LHCN-M2 (cell line): ENCODE data around the gene MRPL34. TPM values are rescaled to one million over a fixed set of nuclear protein-coding genes. Genes with fewer than 3 reads are reported as not detected.

ENCODE experiments used
- DNase-seq: peaks from one replicate; pipeline ENCODE4 v3.0.0-alpha.2; 2012; ENCODE audit warnings: low read depth
- total RNA-seq: library from RNA; depleted of rRNA; stranded (reverse); fragments of >200 nt; gene quantifications from 2 replicates; pipeline ENCODE4 v1.2.3, GENCODE V29; 2014

Gene MRPL34
- total RNA-seq, 1 experiment from 2014 or later: 48.2 TPM

DNA sequence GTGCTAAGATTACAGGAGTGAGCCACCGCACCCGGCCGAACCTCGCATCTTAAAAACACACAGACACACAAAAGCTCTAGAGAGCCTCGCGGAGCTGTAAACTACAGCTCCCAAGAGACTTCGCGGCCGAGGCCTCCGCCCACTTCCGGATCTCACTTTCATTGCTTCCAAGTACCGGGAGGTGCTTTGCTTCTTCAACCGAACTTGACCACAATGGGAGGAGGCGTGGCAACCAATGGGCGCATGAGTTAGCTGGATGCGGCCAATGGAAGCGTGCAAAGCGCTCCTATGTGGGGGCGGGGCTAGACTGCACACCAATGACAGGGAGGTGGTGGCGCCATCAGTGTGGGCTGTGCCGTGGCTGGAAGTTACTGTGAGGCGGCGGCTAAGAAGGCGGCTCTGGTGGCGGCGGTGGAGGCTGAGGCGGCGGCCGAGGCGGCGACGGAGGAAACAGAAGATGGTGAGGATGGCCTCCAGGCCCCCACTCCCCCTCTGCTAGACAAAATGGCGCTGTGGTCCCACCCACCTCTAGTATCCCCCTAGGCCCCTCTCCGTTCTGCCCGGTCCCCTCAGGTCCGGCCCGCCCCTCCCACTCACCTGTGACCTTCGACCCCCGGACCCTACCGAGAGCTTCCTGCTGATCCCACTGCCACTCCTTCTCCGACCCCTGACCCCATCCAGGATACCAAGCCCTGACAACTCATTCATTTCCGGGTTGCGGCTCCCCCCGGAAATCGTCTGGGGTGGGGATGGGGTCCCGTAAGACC, 3.7 kb downstream of the MRPL34 start, which contains the start of gene DDA1:
TSS of gene DDA1 (plus strand) at position 366 of the 767 bp plus-strand sequence. CDS start at position 458, 92 bp downstream.
- DNase-seq: peak; percentile 100

DNA sequence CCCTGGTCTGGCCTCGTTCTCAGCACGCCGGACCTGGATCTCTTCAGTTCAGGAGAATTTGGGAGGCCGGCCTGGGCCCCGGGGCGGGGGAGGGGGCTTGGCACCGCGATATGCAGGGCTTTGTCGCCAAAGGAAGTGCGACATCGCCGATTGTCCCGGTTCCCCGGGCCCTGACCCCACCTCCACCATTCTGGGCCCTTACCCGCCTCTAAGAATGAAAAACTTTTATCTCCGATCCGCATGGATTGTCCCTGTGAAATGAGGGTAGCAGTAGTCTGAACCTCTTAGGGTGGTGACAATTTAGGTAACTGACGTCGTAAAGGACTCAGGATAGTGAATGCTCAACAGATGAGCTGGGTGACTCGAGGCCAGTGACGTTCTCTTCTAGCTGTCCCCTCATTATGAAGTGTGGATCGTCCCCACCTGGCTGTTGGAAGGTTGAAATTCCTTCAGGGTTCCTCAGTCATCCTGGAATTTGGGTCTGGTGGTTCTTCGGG, 4.3 kb downstream of the MRPL34 start:
- no peak for DNase-seq

DNA sequence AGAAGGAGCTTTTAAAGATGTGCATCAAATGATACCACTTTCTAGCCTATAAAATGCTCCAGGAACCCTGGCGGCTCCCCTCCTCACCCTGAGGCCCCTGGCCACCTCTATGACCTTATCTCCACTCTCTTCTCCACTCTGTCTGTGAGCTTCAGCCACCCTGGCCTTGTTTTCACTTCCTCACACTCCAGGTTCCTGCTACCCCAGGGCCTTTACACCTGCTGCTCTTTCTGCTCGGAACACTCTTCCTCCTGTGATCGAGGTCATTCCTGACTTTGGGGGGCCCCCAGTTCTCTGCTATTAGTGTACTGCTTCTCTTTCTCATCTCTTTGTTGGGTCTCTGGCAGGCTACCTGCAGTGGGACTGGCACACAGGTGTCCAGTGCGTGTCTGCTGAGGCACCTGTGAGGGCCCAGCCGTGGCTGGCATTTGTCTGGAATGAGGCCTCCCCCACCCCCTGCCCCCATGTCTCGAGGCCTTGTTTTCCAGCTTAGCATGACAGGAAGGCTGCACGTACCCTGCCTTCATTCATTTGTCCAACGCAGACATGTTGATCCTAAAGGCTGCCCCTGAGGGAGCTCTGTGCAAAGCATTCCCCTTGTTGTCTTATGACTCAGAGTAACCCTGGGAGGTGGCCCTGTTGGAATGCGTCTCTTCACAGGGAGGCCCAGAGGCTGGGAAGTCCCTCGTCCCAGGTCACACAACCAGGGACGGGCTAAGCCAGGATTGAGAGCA, 6.0 kb downstream of the MRPL34 start:
- DNase-seq: peak; percentile 40

DNA sequence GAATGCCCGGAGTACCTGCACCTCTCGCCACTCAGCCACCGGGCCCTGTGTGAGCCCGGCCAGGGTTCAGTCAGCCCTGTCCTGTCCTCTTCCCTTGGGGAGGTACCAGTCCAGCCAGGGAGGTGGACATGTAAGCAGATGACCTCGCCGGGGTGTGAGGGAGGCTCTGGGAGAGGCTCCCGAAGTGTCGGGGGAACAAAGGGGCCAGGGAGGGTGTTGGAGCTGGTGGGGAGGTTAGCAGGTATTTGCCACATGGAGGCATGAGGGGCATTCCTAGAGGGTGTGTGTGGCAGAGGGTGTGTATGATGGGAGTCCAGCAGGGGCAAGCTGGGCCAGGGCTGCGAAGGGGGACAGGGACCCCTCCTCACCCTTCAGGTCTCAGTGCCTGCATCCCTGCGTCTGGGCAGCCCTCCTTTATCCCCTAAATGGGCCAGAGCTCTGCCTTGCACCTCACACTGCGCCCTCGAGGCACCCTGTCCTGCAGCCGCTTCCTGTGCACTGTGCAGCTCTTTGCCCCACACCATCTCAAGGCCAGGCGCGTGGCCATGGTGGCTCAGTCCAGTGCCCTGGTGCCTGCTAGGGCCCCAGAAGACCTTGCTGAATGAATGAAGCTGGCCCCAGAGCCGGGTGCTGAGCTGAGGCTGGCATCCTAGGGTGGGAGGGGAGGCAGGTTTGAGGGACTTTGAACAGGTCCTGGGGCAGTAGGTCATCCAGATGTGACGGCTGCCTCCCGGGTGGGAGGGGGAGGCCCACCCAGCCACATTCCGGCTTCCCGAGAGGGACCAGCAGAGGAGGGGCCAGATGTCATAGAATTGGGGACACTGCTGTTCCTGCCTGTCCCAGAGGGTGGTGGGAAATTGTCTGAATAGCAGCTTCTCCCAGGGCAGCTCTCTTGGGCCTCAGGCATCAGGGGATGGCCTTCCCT, 6.8 kb downstream of the MRPL34 start:
- no peak for DNase-seq

DNA sequence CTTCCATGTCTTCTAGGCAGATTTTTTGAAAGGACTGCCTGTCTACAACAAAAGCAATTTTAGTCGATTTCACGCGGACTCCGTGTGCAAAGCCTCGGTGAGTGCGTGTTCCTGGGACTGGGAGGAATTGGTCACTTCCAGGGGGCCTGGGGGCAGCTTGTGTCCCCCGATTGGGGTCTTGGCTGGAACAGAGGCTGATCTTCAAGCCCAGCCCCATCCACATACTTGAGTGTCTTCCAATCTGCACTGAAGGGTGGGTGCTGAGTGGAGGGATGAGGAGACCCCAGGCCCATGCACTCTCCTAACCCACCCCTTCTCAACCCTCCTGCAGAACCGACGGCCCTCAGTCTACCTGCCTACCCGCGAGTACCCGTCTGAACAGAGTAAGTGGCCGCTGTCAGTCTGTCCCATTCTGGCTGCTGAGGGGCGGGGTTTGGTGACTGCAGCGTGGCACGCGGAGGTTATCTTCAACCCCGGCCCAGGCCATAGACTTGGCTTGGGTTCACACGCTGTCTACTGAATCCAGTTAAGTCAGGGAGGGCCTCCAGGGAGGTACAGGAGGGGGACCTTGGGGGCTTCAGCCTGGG, 8.4 kb downstream of the MRPL34 start:
- DNase-seq: no peak

DNA sequence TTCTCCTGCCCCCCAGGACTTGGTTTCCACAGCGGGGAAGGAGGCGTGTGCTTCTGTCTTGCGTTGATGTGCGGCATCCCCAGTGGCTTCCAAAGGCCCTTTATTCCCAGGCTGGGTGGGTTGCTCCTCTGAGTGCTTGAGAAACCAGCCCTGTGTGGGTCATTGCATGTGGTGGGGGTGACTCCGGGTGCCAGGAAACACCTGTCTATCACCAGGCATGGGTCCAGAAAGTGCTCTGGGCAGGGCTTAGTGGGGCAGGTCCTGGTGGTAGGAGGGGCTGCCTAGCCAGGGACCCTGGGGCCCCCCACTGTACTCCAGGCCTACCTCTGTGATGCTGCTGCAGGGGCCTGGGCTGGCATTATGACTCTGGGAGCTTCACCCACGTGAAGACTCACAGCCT, 13.3 kb downstream of the MRPL34 start:
- no peak for DNase-seq

DNA sequence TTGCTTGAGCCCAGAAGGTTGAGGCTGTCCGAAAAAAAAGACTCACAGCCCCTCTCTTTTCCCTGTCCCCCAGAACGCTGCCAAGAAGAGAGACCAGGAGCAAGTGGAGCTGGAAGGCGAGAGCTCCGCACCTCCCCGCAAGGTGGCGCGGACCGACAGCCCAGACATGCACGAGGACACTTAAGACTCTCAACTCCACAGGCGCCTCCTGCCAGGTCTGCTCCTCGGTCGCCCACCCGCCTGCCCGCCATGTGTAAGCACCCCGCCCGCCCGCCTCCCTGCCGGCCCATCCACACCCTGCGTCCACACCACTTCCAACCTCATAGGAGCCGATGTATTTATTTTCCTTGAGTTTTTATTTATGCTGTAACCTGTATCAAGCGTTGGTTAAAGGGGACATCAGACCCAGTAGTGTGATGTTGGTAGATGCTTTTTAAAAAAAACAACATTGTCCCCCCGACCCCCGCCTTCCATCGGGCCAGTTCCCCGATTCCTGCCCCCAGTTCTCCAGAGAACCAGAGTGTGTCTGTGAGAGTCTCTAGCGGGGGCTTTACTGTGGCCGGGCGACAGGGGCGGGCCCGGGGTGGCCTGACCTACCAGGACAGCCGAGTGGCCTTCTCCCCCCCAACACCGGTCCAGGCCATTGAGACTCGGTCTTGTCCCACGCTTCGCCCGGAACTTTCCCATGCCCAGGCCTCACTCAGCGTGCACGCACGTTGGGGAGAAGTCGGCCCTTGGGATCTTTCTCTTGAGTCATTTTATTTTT, 14.0 kb downstream of the MRPL34 start:
- no peak for DNase-seq

DNA sequence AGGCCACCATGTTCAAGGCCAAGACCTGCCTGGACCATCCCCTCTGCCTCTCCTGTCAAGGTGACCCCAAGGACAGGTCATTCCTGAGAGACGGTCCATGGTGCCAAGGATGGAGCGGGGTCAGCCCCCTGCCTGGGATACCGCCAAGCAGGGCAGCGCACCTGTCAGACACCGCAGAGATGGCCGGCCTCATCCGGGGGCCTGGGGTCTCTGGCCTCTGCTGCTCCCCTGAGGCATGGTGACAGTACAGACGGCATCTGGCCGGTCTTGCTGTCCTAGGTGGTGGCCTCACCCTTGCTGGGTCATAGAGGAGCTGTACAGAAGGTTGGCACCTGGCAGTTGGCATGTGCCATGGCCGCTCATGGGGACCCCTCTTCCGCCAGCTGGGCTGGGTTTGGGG, 14.8 kb downstream of the MRPL34 start:
- DNase-seq: no peak

DNA sequence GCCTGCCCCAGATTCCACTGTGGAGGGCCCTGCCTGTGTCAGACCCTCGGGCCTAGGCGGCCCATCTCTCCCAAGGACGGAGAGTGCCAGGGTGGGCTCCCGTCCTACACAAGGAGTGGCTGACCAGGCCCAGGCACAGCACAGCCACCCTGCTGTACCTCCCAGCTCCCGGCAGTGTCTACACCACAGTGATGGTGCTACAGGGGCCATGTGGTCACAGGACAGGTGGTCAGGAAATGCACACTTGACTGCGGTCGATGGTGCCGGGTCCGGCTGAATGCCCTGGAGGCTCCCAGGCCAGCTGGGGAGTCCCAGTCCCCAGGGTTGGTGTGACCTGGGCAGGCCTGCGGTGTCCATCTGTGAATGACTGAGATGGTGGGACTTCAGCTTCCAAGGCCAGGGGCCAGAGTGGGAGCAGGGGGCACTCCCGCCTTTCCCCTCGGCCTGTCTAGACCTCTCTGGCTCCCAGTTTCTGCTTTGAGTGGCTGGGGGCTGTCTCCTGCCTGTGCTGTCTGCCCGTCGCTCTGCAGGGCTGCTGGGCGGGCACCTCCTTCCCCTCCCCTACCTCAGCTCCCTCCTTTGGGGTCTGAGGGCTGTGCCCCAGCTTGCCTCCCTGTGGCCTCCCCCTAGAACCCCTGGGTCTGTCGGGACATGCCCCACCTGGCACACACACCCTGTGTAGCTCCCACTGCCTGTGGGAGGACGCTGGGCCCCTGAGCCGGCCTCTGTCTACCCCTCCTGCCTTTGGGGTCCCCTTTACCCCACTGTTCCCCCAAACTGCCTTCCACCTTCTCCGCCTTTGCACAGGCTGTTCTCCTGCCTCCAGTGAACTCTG, 16.2 kb downstream of the MRPL34 start:
- DNase-seq: no peak

DNA sequence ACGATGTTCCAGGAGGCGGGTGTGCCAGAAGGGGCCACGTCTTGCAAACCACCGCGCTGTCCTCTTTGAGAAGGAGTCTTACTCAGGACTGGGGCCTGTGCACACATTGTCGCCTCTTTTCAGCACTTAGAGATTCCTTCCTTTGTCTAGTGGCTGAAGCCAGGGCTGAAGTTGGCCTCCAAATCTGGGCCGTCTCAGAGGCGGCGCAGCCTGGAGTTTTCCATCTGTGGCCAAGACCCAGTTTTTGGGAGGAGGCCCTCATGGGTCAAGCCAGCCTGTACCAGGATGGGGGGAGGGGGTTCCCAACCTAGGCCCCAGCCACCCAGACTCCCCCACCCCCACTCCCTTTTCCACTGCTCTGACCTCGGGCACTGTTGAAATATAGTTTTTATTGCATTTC, 17.2 kb downstream of the MRPL34 start:
- no peak for DNase-seq

DNA sequence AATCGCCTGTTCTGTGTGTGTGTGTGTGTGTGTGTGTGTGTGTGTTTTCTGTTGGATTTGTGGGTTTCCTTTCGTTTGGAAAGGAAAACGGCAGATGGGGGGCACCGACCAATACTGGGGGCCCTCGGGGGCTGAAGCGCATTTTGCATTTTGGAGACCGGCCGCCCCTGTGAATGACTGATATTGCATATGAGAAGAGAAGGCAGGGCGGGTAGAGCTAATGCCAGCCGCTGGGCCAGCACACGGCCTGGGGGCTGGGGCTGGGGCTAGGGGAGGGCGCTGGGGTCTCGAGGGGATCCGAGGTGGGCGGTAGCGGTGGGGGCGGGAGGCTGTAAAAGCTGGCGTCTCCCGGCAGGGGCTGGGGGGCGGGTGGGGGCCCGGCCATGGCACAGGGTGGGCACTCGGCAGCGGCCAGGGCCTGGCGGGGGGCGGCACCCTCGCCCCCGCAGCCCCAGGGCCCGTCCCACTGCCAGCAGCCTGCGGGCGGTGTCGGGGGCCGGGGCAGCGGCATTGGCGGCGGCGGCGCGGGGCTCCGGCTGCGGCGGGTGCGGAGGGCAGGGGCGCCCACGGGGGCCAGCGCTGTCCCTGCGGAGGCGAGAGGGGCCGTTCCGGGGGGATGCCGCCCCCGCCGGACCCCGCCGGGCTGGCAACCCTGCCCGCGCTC, 17.8 kb downstream of the MRPL34 start:
- no peak for DNase-seq

DNA sequence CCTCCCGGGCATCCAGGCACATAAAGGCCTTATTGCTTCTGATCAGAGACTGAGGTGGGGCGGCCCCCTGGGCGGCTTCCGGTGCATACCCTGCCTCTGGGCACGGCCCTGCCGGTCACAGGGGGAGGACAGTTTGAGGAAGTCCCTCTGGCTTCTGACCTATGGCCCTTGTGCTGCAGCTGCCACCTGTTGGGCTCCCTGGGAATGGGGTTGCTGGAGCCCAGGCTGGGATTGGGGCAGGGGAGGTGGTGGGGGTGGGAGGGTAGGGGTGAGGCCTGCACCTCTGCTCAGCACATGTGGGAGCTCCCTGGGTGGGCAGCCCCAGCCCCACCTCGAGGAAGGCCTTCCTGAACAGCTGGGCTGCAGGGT, 18.3 kb downstream of the MRPL34 start:
- DNase-seq: no peak

DNA sequence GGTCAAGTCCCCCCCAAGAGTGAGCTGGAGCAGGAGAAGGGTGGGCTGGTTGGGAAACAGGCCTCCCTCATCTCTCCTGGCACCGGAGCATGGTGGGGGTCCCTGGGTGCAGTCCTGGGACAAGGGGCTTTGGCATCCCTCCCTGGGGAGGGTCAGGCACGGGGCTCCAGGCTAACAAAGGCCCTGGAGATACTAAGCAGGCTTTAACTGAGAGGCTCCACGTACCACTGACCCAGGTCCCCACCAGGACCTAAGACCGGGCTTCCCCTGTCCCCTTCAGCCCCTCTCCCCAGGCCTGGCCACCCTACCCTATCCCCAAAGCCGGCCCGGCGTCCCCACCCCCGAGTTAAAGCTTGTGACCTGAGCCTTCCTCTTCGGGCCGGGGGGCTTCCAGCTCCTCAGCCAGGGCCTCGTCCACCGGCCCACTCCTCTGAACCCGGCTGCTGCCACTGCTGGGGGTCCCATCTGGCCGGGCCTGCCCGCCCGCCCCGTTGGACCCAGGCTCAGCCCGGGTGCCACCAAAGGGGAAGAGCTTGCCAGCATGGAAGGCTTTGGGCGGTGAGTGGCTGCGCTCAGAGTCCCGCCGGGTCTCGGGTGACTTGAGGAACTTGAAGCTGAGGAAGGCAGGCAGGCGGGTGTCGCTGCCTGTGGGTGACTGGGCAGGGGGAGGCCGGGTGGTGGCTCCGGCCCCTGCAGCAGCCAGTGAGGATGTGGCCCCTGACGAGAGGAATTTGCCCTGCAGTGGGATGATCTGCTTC, 18.9 kb downstream of the MRPL34 start:
- DNase-seq: no peak

DNA sequence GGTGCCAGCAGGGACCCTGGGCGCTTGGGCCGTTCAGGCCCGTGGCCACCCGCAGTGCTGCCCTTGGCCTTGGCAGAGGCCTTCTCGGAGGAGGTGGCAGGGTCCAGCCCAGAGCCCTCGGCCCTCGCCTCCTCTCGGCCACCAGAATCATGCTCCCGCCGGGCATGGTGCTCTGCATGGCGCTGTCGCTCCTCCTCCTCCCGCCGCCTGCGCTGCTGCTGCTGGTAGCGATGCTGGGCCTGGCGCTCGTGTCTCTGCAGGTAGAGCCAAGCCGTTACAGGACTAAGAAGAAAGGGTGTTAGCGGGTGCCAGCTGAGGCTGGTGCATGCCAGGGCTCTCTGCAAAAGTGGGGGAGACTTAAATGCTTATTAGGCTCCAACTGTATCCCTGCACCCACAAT, 19.5 kb downstream of the MRPL34 start:
- DNase-seq: no peak

DNA sequence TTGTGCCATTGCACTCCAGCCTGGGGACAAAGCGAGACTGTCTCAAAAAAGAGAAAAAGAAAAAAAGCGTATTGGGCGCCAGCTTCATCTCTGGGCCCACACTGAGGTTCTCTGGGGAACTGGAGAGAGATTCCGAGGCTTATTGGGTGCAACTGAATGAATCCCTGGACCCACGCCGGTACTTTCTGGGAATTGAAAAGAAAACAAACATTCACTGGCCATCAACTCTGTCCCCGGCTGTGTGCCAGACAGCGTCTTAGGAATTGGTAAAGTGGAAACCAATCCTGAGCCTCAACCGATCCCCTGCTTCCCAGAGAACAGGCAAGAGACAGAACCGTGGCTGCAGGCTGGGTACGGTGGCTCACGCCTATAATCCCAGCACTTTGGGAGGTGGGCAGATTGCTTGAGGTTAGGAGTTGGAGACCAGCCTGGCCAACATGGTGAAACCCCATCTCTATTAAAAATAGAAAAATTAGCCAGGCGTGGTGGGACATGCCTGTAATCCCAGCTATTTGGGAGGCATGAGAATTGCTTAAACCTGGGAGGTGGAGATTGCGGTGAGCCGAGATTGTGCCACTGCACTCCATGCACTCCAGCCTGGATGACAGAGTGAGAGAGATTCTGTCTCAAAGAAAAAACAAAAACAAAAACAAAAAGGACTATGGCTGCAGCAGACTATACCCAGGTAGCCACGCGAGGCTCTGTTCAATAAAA, 20.4 kb downstream of the MRPL34 start:
- DNase-seq: no peak

DNA sequence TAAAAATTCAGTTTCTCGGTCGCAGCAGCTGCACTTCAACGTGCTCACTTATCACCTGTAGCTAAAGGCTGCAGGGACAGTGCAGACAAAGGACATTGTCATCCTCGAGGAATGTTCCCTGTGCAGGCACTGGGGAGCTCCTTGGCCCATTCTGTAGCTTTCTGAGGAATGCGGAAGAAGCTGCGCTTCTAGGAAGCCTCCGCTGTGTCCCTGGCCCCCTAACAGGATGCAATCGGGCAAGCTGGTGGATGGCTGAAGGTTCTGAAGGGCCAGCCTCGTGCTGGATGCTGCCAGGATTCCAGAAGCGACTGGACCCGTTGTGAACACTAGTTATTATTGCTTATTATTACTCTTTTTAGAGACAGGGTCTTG, 20.9 kb downstream of the MRPL34 start:
- DNase-seq: no peak

DNA sequence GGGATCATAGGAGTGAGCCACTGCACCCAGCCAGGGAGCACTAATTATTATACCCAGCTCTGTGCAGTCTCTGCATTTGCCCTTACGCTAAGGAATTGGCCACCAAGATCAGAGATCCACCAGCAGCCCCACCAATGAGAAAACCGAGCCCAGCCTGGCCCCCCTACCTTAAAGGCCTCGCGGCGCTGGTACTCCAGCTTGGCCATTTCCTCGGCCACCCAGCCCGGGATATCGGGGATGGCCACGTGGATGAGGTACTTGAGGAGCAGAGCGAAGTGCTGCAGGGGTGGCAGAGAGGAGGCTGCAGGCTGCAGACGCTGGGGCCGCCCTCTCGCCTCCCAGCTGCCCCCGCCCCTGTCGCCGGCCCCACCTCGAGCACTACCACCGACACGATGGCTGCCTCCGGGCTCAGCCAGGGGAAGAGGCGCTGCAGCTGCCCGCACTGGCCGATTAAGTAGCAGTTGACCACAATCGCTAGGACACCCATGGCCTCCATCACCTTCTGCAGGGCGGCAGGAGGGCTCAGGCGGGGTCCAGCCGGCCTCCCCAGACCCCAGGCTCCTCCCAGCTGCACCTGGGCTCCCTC, 21.5 kb downstream of the MRPL34 start:
- no peak for DNase-seq
